ENCODE measurements around the gene DDX10.

DNA sequence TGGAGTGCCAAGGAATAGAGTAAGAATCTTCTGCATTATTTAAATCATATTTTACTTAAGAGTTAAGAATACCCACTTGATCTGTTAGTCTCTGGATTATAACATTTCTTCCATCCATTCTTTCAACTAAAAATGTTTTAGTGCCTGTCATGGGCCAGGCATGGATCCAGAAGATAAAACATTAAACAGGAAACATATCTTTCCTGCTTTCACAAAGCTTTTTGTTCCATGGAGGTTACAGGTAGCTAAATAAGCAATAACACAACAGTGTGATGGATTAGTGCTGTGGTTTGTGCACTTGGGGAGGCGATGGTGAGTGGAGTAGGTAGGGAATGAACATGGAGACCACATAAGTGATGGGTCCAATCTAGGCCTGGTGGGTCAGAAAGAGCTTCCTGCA is 258.5 kb downstream of the DDX10 start:
- no peak for TF ChIP-seq CTCF (optimal IDR thresholded peaks at IDR 0.05 in 1 of 3, IDR thresholded peaks at IDR 0.05 in 1 of 3, conservative IDR thresholded peaks at IDR 0.05 in 1 of 3; ENCODE audit: extremely low read depth in 1 of 3, insufficient read depth in 2 of 3, low read length in 3 of 3)
- TF ChIP-seq EZH2 (IDR thresholded peaks at IDR 0.05; ENCODE audit: low read length) = no peak
